ENCODE data around the gene NMRAL1.

Gene NMRAL1

DNA sequence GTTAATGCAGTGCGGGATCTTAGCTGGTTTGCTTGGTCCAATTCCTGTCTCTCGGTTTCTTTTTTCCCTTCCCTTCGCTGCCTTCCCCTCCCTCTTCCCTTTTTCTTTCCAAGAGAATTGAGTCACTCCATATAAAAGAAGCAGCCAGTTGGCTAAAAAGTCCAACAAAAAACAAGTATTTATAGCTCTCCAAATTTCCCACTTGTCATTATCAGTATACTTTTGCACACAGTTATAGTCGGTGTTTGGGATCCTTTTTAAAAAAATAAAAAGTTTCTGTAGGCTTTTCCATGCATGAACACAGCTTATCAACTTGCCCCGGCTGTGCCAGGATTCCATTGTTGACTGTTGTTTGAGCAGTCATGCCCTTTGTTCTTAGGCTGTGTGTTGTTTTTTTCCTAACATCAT, 26.6 kb upstream of the NMRAL1 start:
- no peak for DNase-seq

DNA sequence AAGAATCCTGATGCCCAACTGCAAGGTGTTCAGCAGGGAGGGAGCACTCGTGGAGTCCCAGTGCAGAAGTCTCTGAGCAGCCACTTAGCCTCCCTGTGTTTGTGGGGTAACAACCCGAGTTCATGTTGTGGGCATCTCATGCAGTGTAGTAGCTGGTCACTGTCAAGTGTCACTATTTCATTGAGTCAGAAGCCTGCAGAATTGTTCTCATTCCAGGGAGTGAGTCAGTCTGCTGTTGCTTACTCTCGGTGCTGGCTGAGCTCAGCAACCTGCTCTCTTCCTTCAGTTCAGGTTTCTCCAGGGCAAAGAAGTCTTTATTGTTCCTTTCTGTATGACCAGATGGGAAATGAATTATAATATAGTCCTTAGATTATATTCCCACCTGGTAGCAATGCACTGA, 25.8 kb upstream of the NMRAL1 start:
- DNase-seq: no peak

DNA sequence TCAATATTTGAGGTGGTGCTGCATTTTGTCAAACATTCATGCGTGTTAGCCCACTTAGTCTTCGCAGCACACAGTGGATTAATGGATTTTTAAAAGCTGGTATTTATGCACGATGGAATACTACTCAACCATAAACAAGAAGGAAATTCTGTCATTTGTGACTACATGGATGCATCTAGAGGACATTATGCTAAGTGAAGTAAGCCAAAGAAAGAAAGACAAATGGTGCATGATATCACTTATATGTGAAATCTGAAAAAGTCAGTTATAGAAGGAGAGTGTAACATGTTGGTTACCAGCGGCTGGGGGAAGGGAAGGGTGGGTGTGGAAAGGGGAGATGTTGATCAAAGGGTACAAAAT, 24.8 kb upstream of the NMRAL1 start:
- no peak for DNase-seq

DNA sequence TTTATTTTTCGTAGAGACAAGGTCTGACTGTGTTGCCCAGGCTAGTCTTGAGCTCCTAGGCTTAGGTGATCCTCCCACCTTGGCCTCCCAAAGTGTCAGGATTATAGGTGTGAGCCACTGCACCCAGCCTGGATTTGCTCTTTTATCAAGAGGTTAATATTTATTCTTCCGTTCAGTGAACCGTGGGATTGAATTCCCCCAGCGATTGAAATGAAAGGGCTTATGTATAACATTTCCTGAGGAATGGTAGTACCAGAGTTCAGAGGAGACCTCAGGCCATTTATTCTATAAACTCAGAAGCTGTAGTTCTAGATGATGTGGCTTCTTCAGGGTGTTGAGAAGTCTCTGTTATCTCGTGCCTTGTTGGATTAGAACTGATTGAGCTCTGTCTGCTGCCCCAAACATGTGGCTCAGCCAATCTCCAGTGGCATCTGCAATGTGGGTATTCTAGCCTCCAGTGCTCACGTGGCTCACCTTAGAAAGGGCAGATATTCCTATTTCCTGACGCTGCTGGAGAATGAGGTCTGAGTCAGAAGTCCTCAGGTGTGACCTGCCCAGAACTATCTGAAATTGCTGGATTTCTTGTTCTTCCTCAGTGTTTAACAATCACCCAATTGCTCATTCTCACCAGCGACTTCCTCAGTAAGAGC, 24.2 kb upstream of the NMRAL1 start:
- DNase-seq: no peak

DNA sequence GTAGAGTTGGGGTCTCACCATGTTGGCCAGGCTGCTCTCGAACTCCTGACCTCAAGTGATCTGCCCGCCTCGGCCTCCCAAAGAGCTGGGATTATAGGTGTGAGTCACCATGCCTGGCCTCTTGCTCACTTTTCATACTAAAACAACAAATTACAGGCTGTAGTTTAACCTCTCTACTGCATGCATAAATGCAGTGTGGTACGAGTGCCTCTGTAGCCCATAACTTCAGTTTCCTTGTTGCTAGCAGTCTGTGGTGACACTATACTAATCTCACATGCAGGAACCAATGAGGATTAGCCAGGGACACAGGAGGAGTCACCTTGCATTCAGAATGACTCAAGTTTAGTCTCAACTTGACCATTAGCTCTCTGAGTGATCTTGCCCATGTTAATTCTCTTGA, 21.9 kb upstream of the NMRAL1 start:
- DNase-seq: no peak

DNA sequence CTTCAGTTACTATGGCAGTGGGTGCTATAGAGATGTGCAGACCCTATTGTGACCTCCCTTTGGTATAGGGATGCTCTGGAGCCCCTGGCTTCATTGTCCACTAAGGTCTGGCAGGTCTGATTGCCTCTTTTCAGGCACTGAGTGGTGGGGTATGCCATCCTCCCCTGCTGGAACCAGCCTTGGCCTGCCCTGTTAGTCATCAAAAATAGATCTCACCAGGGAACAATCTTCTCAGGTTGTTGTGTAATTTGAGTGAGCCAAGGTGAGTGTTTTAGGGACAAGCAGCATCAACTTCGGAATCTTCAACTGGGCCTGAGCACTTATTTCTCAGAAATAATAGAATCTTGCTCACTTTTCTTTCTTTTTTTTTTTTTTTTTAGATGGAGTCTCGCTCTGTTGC, 21.3 kb upstream of the NMRAL1 start:
- DNase-seq: no peak

DNA sequence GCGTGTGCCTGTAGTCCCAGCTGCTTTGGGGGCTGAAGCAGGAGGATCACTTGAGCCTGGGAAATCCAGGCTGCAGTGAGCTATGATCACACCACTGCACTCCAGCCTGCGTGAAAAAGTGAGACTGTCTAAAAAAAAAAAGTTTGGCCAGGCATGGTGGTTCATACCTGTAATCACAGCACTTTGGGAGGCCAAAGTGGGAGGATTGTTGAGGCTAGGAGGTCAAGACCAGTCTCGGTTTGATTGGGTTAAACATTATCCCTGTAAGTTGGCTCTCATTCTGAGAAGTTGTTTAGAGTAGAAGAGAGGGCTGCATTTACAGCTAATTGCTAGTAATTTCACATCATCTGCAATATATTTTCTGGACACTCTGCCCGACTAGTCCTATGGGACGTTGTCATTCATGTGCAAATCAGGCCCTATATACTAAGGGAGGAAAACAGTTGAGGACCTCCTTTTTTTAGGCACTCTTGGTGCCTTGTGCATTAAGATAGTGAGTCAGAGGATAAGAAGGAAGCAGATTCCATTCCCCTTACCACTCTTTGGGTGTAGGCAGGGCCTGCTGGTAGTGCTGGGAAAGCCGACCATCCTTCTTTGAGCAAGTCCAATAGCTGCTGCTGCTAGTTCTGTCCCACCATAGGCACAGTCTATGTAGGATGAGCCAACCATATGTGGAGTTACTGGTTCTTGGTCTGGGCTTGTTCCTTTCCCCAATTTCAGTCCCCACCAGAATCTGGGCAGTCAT, 20.5 kb upstream of the NMRAL1 start:
- no peak for DNase-seq

DNA sequence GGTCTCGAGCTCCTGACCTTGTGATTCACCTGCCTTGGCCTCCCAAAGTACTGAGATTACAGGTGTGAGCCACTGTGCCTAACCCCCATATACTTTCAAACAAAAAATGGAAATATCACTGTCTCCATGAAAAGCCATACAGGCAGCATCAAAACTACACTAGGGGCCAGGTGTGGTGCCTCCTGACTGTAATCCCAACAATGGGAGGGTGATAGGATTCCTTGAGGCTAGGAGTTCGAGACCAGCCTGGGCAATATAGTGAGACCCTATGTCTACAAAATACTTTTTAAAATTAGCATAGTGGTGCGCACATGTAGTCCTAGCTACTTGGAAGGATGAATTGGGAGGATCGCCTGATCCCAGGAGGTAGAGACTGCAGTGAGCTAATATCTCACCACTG, 17.5 kb upstream of the NMRAL1 start:
- DNase-seq: no peak

DNA sequence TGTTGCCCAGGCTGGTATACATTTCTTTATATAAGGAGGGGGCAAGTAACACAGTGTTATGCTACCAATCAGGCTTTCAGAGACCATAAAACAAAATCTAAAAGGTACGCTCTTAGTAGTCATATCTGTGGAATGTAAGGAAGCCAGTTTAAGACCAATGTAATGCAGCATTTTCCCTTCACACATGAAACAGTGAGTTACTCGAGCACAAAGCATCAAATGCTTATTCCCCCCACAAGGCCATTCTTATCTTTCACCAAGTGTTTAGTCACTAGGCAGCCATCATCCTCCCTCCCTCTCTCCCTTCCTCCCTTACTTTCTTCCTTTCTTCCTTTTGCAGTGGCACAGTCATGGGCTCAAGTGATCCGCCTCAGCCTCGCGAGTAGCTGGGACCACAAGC, 14.6 kb upstream of the NMRAL1 start:
- no peak for DNase-seq

DNA sequence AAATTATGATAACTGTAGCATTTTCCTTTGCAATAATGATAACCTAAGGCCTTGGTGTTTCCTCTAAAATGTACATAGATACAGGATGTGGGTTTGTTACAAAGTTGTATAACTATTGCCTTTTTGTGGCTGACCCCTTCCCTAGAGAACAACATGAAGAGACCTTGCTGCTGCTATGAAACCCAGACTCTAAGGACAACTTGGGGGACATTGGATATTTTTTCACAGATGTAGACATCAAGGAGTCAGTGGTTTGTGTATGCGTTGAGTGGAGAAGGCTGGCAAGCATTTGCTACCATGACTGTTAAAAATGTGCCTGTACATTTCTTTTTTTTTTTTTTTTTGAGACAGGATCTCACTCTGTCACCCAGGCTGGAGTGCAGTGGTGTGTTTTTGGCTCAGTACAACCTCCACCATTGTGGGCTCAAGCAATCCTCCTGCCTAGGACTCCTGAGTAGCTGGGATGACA, 14.1 kb upstream of the NMRAL1 start:
- DNase-seq: no peak

DNA sequence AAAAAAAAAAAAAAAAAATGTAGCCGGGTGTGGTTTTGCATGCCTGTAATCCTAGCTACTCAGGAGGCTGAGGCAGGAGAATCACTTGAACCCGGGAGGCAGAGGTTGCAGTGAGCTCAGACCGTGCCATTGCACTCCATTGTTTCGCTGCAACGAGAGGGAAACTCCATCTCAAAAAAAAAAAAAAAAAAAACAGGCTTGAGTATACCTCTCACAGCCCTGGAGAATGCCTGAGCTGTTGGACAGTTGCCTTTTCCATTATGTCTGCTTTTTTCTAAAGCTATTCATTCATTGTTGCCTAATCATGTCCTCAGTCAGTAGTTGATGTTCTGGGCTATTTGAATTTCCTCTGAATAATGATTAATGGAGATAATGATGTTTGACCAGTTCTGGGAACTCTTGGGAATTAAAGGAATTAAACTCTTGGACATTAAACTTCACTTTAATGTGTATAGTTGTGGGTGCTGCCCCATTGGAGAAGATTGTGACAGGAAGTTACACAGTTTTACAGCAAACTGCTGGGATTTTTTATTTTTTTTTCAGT, 13.6 kb upstream of the NMRAL1 start:
- no peak for DNase-seq

DNA sequence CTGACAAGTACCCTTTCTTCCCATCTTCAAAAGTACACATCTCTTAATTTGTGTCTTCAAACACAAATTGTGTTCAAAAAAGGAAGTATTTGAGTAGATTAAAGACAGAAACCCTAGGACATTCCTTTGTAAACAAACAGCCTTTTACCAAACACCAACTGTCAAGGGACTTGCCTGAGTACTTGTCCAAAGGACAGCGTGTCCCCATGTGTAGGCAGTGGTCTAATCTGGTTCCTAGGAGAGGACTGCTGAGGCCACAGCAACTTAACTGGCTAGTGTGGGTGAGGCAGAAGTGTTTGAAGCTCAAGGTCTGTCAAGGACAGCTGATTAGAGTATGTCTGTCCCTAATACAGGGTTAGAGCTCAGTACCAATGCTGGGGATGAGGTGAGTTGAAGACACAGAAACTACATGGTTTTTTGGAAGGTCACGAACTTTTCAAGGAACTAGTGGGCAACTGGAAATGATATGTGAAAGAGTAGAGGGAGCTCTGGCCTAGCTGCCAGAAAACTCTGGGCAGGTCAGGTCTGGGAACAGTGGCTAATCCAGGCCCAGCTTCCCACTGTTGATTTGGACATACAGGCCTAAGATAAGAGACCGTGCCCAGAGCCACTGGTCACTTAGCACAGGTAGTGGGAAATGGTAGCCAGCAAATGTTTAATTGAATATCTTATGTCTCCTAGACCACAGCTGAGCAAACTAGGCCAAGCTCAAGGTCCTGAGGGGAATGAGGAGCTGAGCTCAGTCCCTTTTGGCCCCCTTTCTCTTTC, 11.9 kb upstream of the NMRAL1 start:
- no peak for DNase-seq

DNA sequence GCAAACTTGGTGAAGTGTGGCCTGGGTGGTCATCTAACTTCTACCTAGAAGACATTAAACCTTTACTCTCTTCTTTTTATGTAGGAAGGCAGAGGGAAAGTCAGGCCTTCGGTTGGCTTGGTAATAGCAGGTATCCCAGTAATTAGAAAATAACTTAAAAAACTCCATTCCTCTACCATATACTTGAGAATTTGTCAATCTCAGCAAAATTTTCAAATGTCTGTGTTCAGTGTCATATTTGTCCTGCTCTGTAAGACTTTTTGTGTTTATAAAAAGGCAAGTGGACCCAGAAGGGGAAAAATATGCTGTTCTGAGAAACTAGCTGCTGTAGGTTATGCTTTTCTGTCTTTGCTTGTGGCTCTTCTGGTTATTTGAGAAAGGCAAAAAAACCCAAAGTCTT, 7.5 kb upstream of the NMRAL1 start:
- DNase-seq: no peak

DNA sequence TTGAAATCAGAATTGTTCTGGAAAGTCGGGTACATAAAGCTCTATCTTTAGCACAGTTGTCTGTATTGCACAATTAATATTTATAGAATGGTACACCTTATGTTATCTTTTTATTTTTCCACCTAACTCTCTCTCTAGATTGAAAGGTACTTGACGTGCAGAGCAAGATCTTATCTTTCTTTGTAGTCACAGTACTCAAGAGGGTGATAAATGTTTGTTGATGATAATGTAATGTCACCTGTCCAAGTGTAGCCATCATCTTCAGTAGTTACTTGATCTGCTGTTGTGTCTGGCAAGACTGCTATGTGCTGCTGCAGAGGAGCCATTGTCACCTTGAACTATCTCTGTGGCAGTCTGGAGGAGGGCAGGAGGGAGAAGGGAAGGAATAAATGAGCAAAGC, 7.1 kb upstream of the NMRAL1 start:
- DNase-seq: no peak

DNA sequence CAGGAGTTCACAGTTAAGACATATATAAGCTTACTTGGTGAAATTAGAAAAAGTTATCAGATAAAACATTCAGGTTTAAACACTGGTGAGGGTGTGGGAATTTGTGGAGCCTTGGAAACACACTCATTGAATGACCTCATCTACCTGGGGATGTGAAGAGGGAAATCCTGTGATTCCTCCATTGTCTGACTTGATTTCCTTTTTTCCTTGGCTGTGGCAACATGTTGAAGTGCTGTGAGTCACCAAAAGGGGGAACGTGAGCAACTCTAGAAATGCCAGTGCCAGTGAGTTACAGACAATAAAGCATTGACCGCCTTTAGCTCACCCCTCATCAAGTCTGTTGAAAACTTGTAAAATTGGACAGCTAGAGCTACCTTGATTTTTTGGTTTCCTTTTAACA, 3.5 kb upstream of the NMRAL1 start:
- no peak for DNase-seq

DNA sequence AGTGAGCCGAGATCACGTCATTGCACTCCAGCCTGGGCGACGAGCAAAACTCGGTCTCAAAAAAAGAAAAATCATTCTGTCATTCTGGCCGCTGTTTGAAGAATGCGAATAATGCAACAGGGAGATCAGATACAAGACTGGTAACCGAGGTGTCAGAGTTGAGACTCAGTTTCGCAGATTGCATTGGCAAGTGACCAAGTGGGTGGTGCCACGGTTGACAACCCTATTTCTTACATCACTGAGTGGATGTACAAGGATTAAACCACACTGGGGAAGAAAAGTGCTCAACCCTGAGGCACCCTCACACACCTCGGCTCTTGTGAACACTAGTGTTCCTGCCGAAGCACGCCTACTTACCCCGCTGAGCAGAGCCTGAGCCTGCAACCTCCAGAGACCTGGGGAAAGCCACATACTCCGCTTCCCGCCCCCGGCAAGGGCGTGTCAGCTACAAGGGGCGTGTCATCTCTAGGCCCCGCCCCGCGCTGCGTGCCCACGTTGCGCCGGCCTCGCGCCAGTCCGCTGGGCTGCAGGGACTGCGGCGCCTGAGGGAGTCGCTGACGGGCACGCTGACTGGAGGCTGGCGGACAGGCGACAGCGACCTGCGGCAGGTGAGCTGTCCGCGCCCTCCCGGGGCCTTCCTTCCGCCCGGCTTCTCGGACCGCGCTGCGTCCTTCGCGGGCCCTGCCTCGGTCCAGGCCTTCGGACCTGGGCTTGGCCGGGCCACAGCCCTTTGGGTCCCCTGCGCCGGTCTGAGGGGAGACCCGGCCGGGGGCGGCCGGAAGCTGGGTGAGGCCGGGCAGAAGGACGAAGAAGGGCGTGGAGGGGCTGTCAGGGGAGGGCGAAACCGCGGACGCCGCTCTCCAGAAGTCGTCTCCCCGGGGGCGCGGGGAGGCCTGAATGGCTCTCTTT, 1.7 kb upstream of the NMRAL1 start, which contains the start of gene HMOX2:
Gene HMOX2, plus strand, starts transcription at position 519 of the 909 bp plus-strand sequence. CDS start 29,127 bp downstream, outside the sequence.
- peak; percentile 91 for DNase-seq

DNA sequence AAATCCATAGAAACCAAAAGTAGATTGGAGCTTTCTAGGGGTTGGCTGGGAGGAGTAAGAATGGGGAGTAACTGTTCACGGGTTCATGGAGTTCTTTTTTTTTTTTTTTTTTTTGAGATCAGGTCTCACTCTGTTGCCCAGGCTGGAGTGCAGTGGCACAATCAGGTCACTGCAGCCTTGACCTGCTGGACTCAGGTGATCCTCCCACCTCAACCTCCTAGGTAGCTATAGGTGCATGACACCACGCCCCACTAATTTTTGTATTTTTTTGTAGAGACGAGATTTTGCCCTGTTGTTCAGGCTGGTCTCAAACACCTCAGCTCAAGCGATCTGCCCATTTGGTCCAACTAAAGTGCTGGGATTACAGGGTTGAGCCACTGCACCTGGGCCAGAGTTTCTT, 1.5 kb downstream of the NMRAL1 start:
- DNase-seq: no peak

DNA sequence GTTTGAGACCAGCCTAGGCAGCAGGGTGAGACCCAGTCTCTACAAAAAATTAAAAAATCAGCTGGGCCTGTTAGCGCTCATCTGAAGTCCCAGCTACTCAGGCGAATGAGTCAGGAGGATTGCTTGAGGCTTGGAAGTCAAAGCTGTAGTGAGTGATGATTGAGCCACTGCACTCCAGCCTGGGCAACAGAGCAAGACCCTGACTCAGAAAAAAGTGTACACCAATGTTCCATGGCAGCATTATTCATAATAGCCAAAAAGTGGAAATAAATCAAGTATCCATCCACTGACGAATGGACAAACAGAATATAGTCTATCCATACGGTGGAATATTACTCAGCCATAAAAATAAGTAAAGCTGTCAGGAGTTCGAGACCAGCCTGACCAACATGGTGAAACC, 2.6 kb downstream of the NMRAL1 start:
- no peak for DNase-seq

DNA sequence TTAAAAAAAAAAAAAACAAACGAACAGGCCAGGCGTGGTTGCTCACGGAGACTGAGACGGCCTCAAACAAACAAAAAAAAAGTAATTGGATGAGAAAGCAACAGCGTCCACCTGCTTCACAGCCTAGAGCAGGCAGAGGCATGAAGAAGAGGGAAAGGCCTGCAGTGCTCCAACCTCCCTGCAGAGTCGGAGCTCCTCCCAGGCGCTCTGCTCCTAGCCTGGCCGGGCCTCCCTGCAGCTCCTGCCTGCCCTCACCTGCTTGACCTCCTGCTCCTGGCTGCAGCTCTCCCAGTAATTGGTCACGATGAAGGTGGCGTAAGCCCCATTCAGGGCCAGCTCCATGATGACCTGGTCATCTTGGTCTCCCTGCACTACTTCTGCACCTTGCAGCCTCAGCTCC, 5.5 kb downstream of the NMRAL1 start:
- DNase-seq: no peak

DNA sequence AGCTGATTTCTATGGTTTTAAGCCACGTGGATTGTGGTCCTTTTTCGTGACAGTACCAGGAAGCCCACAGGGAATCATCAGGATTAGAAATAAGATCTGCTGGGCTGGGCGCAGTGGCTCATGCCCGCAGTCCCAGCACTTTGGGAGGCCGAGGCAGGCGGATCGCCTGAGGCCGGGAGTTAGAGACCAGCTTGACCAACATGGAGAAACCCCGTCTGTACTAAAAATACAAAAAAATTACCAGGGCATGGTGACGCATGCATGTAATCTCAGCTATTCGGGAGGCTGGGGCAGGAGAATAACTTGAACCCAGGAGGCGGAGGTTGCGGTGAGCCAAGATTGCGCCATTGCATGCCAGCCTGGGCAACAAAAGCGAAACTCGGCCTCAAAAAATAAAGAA, 6.5 kb downstream of the NMRAL1 start:
- DNase-seq: no peak

DNA sequence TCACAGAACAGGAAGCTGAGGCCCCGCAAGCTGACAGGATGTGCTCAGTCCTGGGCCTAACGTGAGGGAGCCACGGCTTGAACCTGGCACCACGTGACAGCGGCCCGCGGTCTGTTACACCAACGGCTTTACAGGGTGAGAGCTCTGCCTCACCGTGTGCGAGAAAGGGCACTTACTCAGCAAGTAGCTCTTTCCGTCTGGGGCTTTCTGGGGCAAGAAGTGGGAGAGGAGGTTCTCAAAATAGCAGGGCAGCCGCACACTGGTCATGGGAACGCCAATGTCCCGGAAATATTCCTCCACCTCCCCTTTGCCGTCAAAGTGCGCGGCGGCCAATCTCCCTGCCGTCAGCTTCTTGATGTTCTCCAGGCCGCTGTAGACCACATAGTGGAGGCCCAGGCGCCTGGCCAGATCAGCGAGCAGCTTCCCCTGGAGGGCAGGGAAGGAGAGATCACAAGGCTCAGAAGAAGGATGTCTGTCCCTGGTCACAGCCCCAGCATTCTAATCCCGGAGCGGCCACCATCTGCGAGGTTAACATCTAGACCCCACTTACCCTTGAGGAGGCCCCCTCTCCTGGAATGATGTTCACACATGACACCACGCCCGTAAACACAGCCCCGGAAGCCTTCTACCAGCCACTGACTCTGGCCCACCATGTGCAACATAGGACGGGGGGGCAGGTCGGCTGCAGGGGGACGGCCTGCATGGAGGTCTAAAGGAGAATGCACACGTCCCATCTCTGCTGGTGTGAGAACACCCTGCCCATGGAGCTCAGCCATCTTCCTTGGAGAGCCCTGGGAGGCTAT, 8.2 kb downstream of the NMRAL1 start:
- DNase-seq: no peak

Measured in NCI-H1436 (cell line).